DND-41 (cell line): ENCODE data around the gene TSPAN18.
A peak's percentile ranks its signal among the peaks of the same experiment; 100 is the strongest.

Source experiments
- ATAC-seq: fragments of 200-7000 bp; cut with Tn5 transposase; 3 replicates; pipeline ENCODE4 v1.9.1; 2021; ENCODE audit warnings: low read depth; ENCODE audit not compliant: insufficient read depth
- DNase-seq: peaks from one replicate; pipeline ENCODE4 v3.0.0-alpha.2; 2020
- H2AFZ ChIP-seq: 2 replicates; pipeline ENCODE4 v1.6.0; 2012; ENCODE audit warnings: low read depth, low read length
- H3K27ac ChIP-seq: 2 replicates; pipeline ENCODE4 v1.5.1; 2012; ENCODE audit warnings: low read length, inconsistent platforms
- H3K27me3 ChIP-seq: fragments of 200-600 bp; sonication (generic); 2 replicates; pipeline ENCODE4 v1.6.0; 2012; ENCODE audit warnings: low read length, mild to moderate bottlenecking, inconsistent platforms; ENCODE audit not compliant: insufficient read depth, poor library complexity
- H3K36me3 ChIP-seq: 2 replicates; pipeline ENCODE4 v1.5.1; 2012; ENCODE audit warnings: low read length, inconsistent platforms; ENCODE audit not compliant: insufficient read depth
- H3K4me1 ChIP-seq: 2 replicates; pipeline ENCODE4 v1.5.1; 2012; ENCODE audit warnings: mild to moderate bottlenecking, low read length; ENCODE audit not compliant: insufficient read depth
- H3K4me2 ChIP-seq: 2 replicates; pipeline ENCODE4 v1.6.0; 2012; ENCODE audit warnings: mild to moderate bottlenecking, moderate library complexity, low read length, inconsistent platforms; ENCODE audit not compliant: insufficient read depth
- H3K4me3 ChIP-seq, 2 experiments: fragments of 200-600 bp in 1 of 2; shearing (Covaris generic) in 1 of 2; 2 replicates each; pipeline ENCODE4 v1.5.1; 2012 to 2016; ENCODE audit warnings: inconsistent platforms in 2 of 2, low read length in 2 of 2, mild to moderate bottlenecking in 2 of 2, low read depth in 1 of 2, moderate library complexity in 1 of 2
- H3K79me2 ChIP-seq: 2 replicates; pipeline ENCODE4 v1.6.0; 2012; ENCODE audit warnings: low read length, inconsistent platforms; ENCODE audit not compliant: insufficient read depth
- H3K9ac ChIP-seq: 2 replicates; pipeline ENCODE4 v1.6.0; 2012; ENCODE audit warnings: low read depth, mild to moderate bottlenecking, inconsistent platforms, low read length, moderate library complexity
- H3K9me3 ChIP-seq: 2 replicates; pipeline ENCODE4 v1.5.1; 2012; ENCODE audit warnings: low read length, moderate library complexity, mild to moderate bottlenecking, inconsistent platforms; ENCODE audit not compliant: insufficient read depth, severe bottlenecking
- H4K20me1 ChIP-seq: 2 replicates; pipeline ENCODE4 v1.6.0; 2012; ENCODE audit warnings: low read length; ENCODE audit not compliant: insufficient read depth
- EZH2 ChIP-seq: IDR thresholded peaks from 3 replicates; pipeline ENCODE4 v1.6.1; 2012; ENCODE audit warnings: borderline replicate concordance, low read depth, mild to moderate bottlenecking, moderate library complexity, low read length, inconsistent platforms; ENCODE audit not compliant: severe bottlenecking
- TF ChIP-seq, protein P1 (sequence below): IDR thresholded peaks from 2 replicates; pipeline ENCODE4 v1.5.1; 2012; ENCODE audit warnings: borderline replicate concordance, low read length, moderate library complexity, mild to moderate bottlenecking; ENCODE audit not compliant: poor library complexity, severe bottlenecking; ENCODE audit errors: extremely low read depth

Gene TSPAN18

DNA sequence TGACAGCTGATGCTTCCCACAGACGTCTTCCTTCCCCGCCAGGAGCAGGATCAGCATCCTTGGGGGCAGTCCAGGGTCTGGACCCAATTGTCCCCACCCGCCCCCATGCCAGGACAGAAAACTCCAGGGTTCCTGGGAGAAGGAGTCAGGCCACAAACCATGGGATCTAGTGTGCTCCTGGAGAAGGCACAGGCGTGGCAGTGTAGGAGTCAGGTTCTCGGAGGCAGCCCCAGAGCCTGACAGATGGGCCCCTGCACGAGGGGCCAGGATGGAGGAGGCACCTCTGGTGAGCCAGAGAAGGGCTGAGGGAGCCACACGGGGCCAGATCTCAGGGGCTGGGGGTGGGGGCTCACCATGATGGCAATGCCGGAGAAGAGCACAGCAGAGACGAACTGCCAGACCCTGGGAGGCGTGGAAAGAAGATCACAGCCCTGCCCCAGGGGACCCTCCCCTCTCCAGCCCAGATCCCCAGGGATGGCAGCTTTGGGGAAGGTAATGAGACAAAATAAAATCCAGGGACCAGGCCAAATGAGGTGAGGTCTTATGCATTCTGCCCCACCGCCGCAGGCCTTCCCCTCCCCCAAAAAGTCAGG lies 210.3 kb downstream of the TSPAN18 start:
- ATAC-seq (no peak; the same call in 2 of the 3 replicates), DNase-seq (no peak)
- H4K20me1 ChIP-seq = peaks cover 5% of the 10 kb centered on the region
- H3K4me1 ChIP-seq = no peaks in the 10 kb centered on the region
- no peak overlapping the region for H3K4me2 ChIP-seq
- no peak overlapping the region for H3K9ac ChIP-seq
- TF ChIP-seq, protein P1, sequence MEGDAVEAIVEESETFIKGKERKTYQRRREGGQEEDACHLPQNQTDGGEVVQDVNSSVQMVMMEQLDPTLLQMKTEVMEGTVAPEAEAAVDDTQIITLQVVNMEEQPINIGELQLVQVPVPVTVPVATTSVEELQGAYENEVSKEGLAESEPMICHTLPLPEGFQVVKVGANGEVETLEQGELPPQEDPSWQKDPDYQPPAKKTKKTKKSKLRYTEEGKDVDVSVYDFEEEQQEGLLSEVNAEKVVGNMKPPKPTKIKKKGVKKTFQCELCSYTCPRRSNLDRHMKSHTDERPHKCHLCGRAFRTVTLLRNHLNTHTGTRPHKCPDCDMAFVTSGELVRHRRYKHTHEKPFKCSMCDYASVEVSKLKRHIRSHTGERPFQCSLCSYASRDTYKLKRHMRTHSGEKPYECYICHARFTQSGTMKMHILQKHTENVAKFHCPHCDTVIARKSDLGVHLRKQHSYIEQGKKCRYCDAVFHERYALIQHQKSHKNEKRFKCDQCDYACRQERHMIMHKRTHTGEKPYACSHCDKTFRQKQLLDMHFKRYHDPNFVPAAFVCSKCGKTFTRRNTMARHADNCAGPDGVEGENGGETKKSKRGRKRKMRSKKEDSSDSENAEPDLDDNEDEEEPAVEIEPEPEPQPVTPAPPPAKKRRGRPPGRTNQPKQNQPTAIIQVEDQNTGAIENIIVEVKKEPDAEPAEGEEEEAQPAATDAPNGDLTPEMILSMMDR = no peak
- no peak for TF ChIP-seq EZH2
- H3K27me3 ChIP-seq = no peaks in the 10 kb centered on the region
- no peaks in the 10 kb centered on the region for H3K79me2 ChIP-seq
- H3K36me3 ChIP-seq = no peaks in the 10 kb centered on the region
- H3K4me3 ChIP-seq = no peak overlapping the region
- H3K9me3 ChIP-seq = no peaks in the 10 kb centered on the region
- H3K27ac ChIP-seq = no peak overlapping the region
- H2AFZ ChIP-seq = no peak overlapping the region

DNA sequence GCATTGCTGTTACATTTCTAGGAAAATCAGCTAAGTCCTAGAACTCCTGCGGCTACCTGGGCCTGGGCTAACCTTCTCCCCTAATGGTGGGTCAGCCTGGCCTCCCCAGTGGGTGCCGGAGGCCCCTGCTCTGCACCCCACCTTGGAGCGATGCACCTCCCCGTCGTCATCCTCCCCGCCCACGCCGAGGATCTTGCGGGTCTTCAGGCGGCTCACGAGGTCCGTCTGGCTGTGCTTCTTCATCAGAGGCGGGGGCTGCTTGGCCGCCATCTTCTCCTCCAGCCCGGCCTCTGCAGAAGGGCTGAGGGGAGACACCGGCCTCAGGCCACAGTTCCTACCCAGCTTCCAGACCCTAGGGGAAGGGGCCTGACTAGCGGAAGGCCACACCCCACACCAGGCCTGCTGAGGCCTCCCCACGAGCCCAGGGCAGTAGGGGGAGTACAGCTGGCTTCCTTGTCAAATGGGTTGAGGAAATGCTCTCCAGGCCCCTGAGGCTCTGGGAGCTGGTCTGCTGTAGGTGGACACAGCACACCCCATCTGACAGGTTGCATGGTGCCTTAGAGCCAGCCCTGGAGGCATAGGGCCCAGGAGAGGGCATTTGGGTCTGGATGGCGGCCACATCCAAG lies 211.4 kb downstream of the TSPAN18 start:
- no peak overlapping the region for H3K9ac ChIP-seq
- DNase-seq (no peak), ATAC-seq (no peak)
- no peaks in the 10 kb centered on the region for H3K4me1 ChIP-seq
- H3K27me3 ChIP-seq = no peaks in the 10 kb centered on the region
- no peaks in the 10 kb centered on the region for H3K79me2 ChIP-seq
- no peak overlapping the region for H3K4me2 ChIP-seq
- no peaks in the 10 kb centered on the region for H3K36me3 ChIP-seq
- H3K4me3 ChIP-seq = no peak overlapping the region
- no peak overlapping the region for H2AFZ ChIP-seq
- H3K27ac ChIP-seq = no peak overlapping the region
- peaks cover 12% of the 10 kb centered on the region for H4K20me1 ChIP-seq
- H3K9me3 ChIP-seq = no peaks in the 10 kb centered on the region
- no peak for TF ChIP-seq EZH2

DNA sequence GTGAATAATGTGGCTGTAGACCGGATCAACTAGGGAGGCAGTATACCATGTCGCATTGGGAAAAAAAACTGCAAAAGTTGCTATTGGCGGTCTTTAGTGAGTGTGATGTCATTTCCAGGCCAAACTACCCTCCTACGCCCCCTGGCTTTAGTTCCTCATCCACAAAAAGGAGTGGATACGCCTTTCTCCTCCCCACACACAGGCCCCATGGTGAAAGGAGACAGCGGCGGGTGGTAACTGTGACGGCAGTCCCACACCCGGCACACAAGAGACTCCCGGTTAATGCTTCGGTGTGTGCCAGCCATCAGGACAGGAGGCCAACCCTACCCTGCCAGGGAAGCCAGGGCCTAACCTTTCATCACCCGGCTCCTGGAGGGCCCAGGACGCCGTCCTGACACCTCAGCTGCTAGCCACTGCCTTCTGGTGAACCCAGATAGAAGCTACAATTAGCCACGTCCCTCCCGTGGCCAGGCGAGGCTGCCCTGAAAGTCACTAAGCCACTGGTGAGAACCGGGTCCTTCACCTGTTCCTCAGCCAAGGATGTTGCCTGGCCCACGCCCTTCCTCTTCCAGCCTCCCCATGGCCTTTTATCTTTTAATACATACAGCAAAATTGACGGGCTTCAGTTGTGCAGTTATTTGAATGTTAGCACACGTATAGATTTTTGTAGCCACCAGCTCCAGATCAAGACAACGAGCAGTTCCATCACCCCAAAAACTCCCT lies 213.1 kb downstream of the TSPAN18 start:
- Histone ChIP-seq H3K9ac (no peak overlapping the region), H3K27me3 (no peaks in the 10 kb centered on the region), H3K4me2 (no peak overlapping the region), H3K79me2 (no peaks in the 10 kb centered on the region), H3K9me3 (no peaks in the 10 kb centered on the region), H3K36me3 (no peaks in the 10 kb centered on the region), H2AFZ (no peak overlapping the region), H3K27ac (no peak overlapping the region), H3K4me3 (no peak overlapping the region), H4K20me1 (peaks cover 16% of the 10 kb centered on the region), H3K4me1 (no peaks in the 10 kb centered on the region)
- TF ChIP-seq, protein P1 = peak; percentile 28
- TF ChIP-seq EZH2 = no peak
- DNase-seq (no peak), ATAC-seq (no peak)

DNA sequence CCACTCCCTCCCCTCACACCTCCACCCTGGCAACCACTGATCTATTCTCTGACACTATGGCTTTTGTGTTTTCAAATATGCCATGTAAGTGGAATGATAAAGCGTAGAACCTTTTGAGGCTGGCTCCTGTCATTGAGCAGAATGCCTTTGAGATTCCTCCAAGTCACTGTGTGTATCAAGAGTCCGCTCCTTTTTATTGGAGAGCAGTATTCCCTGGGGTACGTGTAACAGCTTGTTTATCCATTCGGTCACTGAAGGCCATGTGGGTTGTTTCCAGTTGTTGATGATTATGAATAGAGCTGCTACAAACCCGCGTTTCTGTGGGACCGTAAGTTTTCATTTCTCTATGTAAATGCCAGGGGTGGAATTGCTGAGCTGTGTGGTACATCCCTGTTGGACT lies 213.6 kb downstream of the TSPAN18 start:
- H3K27ac ChIP-seq = no peak overlapping the region
- no peak overlapping the region for H2AFZ ChIP-seq
- TF ChIP-seq EZH2 = no peak
- TF ChIP-seq, protein P1 = no peak
- H3K36me3 ChIP-seq = no peaks in the 10 kb centered on the region
- H3K9ac ChIP-seq = no peak overlapping the region
- H3K4me2 ChIP-seq = no peak overlapping the region
- H3K27me3 ChIP-seq = no peaks in the 10 kb centered on the region
- no peak for ATAC-seq
- peaks cover 16% of the 10 kb centered on the region for H4K20me1 ChIP-seq
- H3K4me3 ChIP-seq = no peak overlapping the region
- H3K79me2 ChIP-seq = no peaks in the 10 kb centered on the region
- H3K4me1 ChIP-seq = no peaks in the 10 kb centered on the region
- H3K9me3 ChIP-seq = no peaks in the 10 kb centered on the region
- DNase-seq = no peak
